GM12872 (cell line): Measurements from ENCODE around the gene FSD1.

Experiments used
- CTCF ChIP-seq: IDR thresholded peaks from 3 replicates; pipeline ENCODE4 v1.5.1; 2011; ENCODE audit warnings: low read depth, mild to moderate bottlenecking, low read length, moderate library complexity; ENCODE audit not compliant: insufficient read depth

FSD1 gene

GRCh38 chr19:4316956-4317355, 12.6 kb downstream of the FSD1 start:
- no peak for TF ChIP-seq CTCF

DNA sequence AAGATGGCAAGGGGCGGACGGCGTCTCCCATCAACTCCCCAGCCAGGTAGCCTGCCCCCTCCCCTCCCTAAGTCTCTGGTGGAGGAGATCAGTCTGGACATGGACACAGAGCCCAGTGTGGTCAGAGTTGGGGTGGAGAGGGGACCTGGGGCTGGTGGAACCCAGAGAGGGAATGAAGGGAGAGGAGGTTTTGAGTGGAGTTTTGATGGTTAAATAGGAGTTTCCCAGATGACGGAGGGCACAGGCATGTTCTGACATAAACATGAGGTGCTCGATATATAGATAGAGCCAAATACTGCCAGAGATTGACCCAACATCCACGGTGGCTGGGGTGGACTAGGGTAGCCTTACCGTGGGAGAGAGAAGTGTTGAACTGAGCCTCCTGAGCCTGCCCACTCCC, 14.1 kb downstream of the FSD1 start:
- no peak for TF ChIP-seq CTCF

- TF ChIP-seq CTCF, result no peak
These were observed 14.8 kb downstream of the FSD1 start for GRCh38 chr19:4319067-4319718.

- TF ChIP-seq CTCF, result no peak
These were observed 16.0 kb downstream of the FSD1 start for GRCh38 chr19:4320419-4320818.

- TF ChIP-seq CTCF, result no peak
These were observed 18.7 kb downstream of the FSD1 start for GRCh38 chr19:4322942-4323665.

- no peak for TF ChIP-seq CTCF
These were observed 19.3 kb downstream of the FSD1 start for GRCh38 chr19:4323692-4324091.

- no peak for TF ChIP-seq CTCF
These were observed 19.8 kb downstream of the FSD1 start for GRCh38 chr19:4324228-4324627.
